A673 (cell line): ENCODE data around the gene CNTRL. TPM values are rescaled to one million over a fixed set of nuclear protein-coding genes. Genes with fewer than 3 reads are reported as not detected.
A peak's percentile ranks its signal among the peaks of the same experiment; 100 is the strongest.

ENCODE experiments used
- BruUV-seq: library from RNA; stranded (reverse); fragments of 400-500 nt; replicated peaks from 2 replicates; lab custom pipeline; 2021; lab: Mats Ljungman, UMichigan
- CTCF ChIA-PET: fragments of 300-600 bp; sonication (Branson Sonifier 250); formaldehyde crosslinking; loops from one replicate; lab custom pipeline; 2022; ENCODE audit warnings: antibody characterized with exemption; lab: Charles Lee
- POLR2A ChIA-PET: fragments of 300-600 bp; sonication (Branson Sonifier 250); formaldehyde crosslinking; loops from one replicate; lab custom pipeline; 2022; ENCODE audit warnings: antibody characterized with exemption; ENCODE audit not compliant: low non-redundant PET; lab: Charles Lee
- DNase-seq: peaks from one replicate; pipeline ENCODE4 v3.0.0-alpha.2; 2015; ENCODE audit warnings: low spot score
- H3K27ac ChIP-seq: fragments of 200-600 bp; sonication (generic); 2 replicates; pipeline ENCODE4 v1.5.1; 2016; ENCODE audit warnings: mixed run types, low read depth, mild to moderate bottlenecking, mixed read lengths, antibody characterized with exemption, low read length; ENCODE audit not compliant: poor library complexity, severe bottlenecking
- H3K27me3 ChIP-seq: fragments of 200-600 bp; sonication (generic); replicated peaks from 2 replicates; pipeline ENCODE4 v1.6.1; 2017; ENCODE audit warnings: mixed run types, low read depth, mild to moderate bottlenecking, mixed read lengths, antibody characterized with exemption, low read length; ENCODE audit not compliant: insufficient read depth, poor library complexity
- H3K36me3 ChIP-seq: fragments of 200-600 bp; sonication (generic); 2 replicates; pipeline ENCODE4 v1.6.1; 2016; ENCODE audit warnings: mixed run types, mild to moderate bottlenecking, mixed read lengths, antibody characterized with exemption, low read length; ENCODE audit not compliant: insufficient read depth, poor library complexity, severe bottlenecking
- H3K4me1 ChIP-seq: fragments of 200-600 bp; sonication (generic); 2 replicates; pipeline ENCODE4 v1.6.1; 2017; ENCODE audit warnings: mixed run types, mild to moderate bottlenecking, mixed read lengths, antibody characterized with exemption, low read length; ENCODE audit not compliant: insufficient read depth, poor library complexity, severe bottlenecking
- H3K4me3 ChIP-seq: fragments of 200-600 bp; sonication (generic); 2 replicates; pipeline ENCODE4 v1.5.1; 2016; ENCODE audit warnings: low read depth, mixed run types, mild to moderate bottlenecking, mixed read lengths, low read length; ENCODE audit not compliant: poor library complexity, severe bottlenecking
- H3K9me3 ChIP-seq: fragments of 200-600 bp; sonication (generic); 2 replicates; pipeline ENCODE4 v1.6.1; 2016; ENCODE audit warnings: mixed run types, low read depth, mild to moderate bottlenecking, mixed read lengths, antibody characterized with exemption, low read length; ENCODE audit not compliant: poor library complexity, severe bottlenecking
- EZH2 ChIP-seq: fragments of 200-600 bp; sonication (generic); IDR thresholded peaks from 2 replicates; pipeline ENCODE4 v1.6.1; 2017; ENCODE audit warnings: borderline replicate concordance, low read depth, mild to moderate bottlenecking, mixed read lengths, antibody characterized with exemption, low read length; ENCODE audit not compliant: poor library complexity, severe bottlenecking
- intact Hi-C: fragments of 100-400 bp; cut with micrococcal nuclease; formaldehyde crosslinking; loops from one replicate; pipeline ENCODE4 v1.10.0; 2022; ENCODE audit not compliant: unreplicated experiment
- total RNA-seq: library from RNA; stranded (reverse); gene quantifications from 2 replicates; pipeline ENCODE4 v1.2.3, GENCODE V29; 2021
- TF ChIP-seq, protein P1 (sequence below): fragments of 300-800, 200-600 bp; sonication (generic); conservative IDR thresholded peaks from 2 replicates; pipeline ENCODE4 v1.5.1; 2017; ENCODE audit warnings: low read depth, mild to moderate bottlenecking, antibody characterized with exemption, low read length, moderate library complexity, mixed read lengths

Gene CNTRL
- total RNA-seq, 1 experiment from 2014 or later: 26.3 TPM

GRCh38 chr9:121207371-121207940 is 132.7 kb downstream of the CNTRL start:
- POLR2A ChIA-PET: no interaction called here
- CTCF ChIA-PET: no interaction called here
- H3K27ac ChIP-seq: no peak overlapping the region
- BruUV-seq: no TSS peak
- H3K36me3 ChIP-seq: no peaks in the 10 kb centered on the region
- H3K9me3 ChIP-seq: peaks cover 4% of the 10 kb centered on the region
- H3K27me3 ChIP-seq: no peaks in the 10 kb centered on the region
- no peak overlapping the region for H3K4me3 ChIP-seq
- TF ChIP-seq, protein P1, sequence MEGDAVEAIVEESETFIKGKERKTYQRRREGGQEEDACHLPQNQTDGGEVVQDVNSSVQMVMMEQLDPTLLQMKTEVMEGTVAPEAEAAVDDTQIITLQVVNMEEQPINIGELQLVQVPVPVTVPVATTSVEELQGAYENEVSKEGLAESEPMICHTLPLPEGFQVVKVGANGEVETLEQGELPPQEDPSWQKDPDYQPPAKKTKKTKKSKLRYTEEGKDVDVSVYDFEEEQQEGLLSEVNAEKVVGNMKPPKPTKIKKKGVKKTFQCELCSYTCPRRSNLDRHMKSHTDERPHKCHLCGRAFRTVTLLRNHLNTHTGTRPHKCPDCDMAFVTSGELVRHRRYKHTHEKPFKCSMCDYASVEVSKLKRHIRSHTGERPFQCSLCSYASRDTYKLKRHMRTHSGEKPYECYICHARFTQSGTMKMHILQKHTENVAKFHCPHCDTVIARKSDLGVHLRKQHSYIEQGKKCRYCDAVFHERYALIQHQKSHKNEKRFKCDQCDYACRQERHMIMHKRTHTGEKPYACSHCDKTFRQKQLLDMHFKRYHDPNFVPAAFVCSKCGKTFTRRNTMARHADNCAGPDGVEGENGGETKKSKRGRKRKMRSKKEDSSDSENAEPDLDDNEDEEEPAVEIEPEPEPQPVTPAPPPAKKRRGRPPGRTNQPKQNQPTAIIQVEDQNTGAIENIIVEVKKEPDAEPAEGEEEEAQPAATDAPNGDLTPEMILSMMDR: no peak
- TF ChIP-seq EZH2: no peak
- DNase-seq: no peak
- intact Hi-C loops: no loop called here
- peaks cover 17% of the 10 kb centered on the region for H3K4me1 ChIP-seq

- no TSS peak for BruUV-seq
- intact Hi-C loops: loop anchor here (5.0 kb wide), 2 partner anchors 77 to 287 kb away; partner anchors contain the start of gene GGTA1
- TF ChIP-seq EZH2: no peak
- Histone ChIP-seq H3K27ac (no peak overlapping the region), H3K27me3 (no peaks in the 10 kb centered on the region), H3K36me3 (no peaks in the 10 kb centered on the region), H3K4me3 (no peak overlapping the region), H3K4me1 (peaks cover 17% of the 10 kb centered on the region), H3K9me3 (peaks cover 4% of the 10 kb centered on the region)
- DNase-seq: no peak
- ChIA-PET CTCF (no interaction called here), POLR2A (no interaction called here)
Observed at GRCh38 chr9:121210536-121210935, 135.8 kb downstream of the CNTRL start.

DNA sequence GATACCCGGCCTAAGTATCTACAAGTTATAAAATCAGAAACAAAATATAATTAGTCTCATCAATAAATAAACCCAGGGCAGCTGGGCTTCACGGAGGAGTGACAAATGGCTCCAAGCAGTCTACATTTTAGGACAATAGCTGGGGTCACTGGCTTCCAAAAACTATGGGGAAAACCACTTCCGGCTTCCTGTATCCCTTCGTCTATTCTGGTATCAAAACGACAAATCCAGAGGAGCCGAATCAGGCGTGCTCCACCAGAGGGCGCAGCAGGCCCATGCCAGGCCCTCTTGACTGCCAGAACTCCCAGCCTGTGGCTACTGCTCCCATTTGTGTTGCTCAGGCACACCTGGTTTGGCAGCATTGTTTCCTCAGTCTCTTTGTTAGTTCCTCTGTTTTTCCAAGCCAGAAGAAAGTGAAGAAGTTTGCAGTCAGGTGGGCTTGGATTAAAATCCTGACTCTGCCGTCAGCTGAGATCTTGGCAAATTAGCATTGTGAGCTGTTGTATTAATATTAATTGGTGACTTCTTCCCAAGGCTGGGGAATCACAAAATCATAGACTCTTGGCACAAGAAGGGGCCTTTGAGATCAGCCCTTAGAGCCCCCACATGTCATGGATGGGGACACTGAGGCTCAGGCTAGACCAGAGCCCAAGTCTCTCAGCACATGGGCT is 138.5 kb downstream of the CNTRL start:
- peak; percentile 90 for DNase-seq
- no TSS peak for BruUV-seq
- intact Hi-C loops: loop anchor here (1.0 to 5.0 kb wide), 5 partner anchors 74 to 284 kb away; partner anchors contain the start of gene GGTA1

More for the DNA sequence above, 138.5 kb downstream of the CNTRL start:
- H3K36me3 ChIP-seq: no peaks in the 10 kb centered on the region
- no peak overlapping the region for H3K4me3 ChIP-seq
- H3K4me1 ChIP-seq: peaks cover 2% of the 10 kb centered on the region
- TF ChIP-seq, protein P1: peak; percentile 98
- TF ChIP-seq EZH2: no peak
- H3K27ac ChIP-seq: no peak overlapping the region
- ChIA-PET CTCF (interaction anchor here (0.6 to 1.4 kb wide), 3 partner anchors 65 to 107 kb away, joined by 3 to 7 read pairs (median 3); no protein-coding TSS in a partner anchor), POLR2A (interaction anchor here (0.7 kb wide), 1 partner anchor 30 kb away, joined by 3 read pairs; no protein-coding TSS in a partner anchor)
- no peaks in the 10 kb centered on the region for H3K27me3 ChIP-seq
- H3K9me3 ChIP-seq: no peaks in the 10 kb centered on the region
